Epidermal melanocyte (primary cell): ENCODE measurements around the gene PFKFB1.

ENCODE experiments used
- DNase-seq: peaks from one replicate; pipeline ENCODE4 v3.0.0; 2011; ENCODE audit warnings: low spot score; ENCODE audit not compliant: insufficient read length

The PFKFB1 gene

DNA sequence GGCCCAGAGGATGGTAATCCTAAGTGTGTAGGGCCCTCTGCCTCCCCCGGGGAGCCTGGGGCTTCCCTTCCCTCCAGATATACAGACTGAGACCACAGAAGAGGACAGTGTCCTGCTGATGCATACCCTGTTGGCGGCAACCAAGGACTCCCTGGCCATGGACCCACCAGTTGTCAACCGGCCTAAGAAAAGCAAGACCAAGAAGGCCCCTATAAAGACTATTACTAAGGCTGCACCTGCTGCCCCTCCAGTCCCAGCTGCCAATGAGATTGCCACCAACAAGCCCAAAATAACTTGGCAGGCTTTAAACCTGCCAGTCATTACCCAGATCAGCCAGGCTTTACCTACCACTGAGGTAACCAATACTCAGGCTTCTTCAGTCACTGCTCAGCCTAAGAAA, 71.4 kb downstream of the PFKFB1 start:
- DNase-seq, result no peak

DNA sequence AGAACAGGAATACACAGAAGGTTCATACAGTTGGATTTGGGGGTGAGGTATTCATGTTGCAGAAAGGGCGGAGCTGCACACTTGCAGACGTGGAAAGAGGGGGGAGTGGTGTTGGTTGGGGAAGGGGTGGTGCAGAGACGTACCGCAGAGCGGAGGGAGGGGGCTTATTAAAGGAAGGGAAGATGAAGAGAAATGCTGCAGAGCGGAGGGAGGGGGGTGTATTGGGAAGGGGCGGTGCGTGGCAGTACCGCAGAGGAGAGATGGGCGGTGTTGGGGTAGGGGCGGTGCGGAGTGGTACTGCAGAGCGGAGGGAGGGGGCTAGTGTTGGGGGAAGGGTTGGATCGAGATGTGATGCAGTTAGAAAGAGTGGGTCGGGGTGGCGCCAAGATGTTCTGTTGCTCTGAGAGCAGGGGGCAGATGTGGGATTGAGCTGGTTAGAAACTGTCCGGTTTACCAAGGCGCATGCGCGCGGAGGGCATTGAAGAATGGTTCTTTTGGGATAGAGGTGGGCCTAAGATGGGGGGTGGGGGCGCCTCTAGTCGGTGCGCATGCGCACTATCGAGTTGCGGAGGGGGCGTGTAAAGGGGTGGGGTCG, 72.5 kb downstream of the PFKFB1 start:
- peak; percentile 22 for DNase-seq

DNA sequence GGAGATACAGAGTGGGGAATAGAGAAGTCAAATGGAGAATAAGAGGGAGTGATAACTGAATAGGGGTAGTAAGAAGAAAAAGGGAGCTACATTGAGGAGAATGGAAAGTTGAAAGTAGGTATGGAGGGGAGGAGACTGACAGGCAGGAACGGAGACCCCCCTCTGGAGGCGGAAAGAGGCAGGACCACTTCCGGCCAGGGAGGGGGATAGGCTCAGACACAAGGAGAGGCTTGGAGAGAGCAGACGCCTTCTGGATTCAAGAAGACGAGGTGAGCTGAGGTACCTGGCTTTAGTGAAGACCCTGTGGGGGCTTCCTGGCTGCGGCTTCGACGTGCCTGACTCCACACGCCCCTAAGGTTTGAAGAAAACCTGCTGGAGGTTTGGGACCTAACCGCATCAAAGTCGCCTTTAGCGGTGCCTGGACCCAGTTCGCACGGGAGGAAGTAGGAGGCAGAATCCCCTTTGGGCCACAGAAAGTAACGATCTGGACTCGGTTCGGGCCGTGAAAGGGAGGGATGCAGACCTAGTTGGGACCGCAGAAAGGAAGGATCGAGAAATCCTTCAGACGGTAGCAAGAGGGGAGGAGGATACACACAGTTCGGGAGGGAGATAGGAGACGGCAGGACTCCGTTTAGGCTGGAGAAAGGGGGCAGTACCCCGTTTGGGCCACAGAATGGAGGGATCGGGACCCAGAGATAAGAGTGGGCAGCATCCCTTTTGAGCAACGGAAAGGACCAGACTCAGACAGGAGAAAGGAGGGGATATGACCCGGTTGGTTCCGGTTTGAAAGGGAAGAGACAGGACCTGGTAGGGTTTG, 73.2 kb downstream of the PFKFB1 start, which contains the start of gene TRO:
Gene TRO, plus strand, starts transcription at position 215 of the 817 bp plus-strand sequence. CDS start 1,423 bp downstream, outside the sequence.
- DNase-seq, result no peak

DNA sequence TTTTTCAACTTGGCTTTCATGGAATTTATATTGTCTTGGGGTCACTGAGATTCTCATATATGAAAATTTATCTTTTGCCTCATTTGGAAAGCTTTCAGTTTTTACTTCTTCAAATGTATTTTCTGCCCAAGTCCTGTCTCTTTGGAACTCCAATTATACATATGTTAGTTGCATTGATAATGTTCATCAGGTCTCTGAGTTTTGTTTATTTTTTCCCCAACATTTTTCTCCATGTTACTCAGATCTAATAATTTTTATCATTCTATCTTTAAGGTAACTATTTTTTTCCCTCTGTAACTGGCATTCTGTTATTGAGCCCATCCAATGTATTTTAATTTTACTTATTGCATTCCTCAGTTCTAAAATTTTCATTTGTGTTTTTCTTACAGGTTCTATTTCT, 84.0 kb downstream of the PFKFB1 start:
- DNase-seq, result no peak

DNA sequence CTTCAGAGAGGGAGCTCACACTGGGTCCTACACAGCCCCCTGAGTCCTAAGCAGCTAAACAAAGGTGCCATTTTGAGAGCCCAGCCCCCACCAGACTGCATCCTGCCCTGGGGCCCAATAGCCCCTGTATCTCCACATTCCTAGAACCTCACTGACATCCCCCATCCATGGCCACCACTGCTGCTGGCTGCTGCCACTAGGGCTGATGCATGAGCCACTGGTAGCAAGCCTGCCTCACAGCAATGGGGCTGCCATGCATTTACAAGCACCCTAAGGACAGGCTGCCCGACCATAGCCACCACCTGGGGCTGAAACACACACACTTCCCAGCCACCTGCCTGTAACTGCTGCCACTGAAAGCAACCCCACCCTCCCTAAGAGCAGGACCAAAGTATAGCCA, 99.8 kb downstream of the PFKFB1 start:
- DNase-seq, result no peak

DNA sequence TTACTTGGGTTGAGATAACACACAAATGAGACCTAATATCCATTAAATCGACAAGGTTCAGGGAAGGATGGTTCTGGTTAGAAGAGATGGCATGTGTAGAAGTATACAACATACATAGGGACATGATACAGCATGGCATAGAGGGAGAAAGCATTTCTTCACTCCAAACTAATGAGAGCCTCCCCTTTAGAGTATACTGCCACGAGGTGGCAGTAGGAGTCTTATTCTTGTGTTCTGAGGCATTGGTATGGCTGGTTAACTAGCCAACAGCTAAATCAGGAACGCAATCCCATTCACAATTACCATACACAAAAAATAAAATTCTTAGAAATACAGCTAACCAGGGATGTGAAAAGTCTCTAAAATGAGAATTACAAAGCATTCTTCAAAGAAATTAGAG, 102.4 kb downstream of the PFKFB1 start:
- peak; percentile 17 for DNase-seq

DNA sequence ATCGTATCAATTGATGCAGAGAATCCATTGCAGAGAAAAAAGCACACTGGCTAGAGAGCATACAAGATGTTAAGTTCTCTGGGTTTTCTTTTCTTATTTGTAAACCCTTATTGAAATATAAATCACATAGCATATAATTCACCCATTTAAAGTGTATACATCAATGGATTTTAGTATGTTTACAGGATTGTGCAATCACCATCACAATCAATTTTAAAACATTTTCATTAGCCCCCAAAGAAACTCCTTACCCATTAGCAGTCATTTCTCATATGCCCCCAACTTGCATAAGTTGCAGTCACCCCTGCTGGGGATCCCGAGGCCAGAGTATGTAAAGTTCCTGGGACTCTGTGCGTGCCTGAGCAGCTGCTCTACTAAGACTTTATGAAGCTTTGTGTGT, 108.2 kb downstream of the PFKFB1 start:
- no peak for DNase-seq
